IPS-NIHi7 (cell line): Measurements from ENCODE around the gene CEP170B.
"Not testable (repeated sequence)": the region's sequence is repeated elsewhere in the genome, so short reads cannot be mapped to it uniquely, and the experiment has no call there.

Experiments used
- DNase-seq: peaks from one replicate; pipeline ENCODE4 v3.0.0; 2012; ENCODE audit warnings: mixed read lengths; ENCODE audit errors: extremely low spot score

The CEP170B gene

GRCh38 chr14:104931771-104932675 lies 67.0 kb downstream of the CEP170B start:
- DNase-seq: peak; percentile 28

GRCh38 chr14:104932676-104933631 lies 67.9 kb downstream of the CEP170B start:
- DNase-seq: peak; percentile 93

GRCh38 chr14:104933746-104934733 lies 69.0 kb downstream of the CEP170B start:
- DNase-seq: peak; percentile 19

GRCh38 chr14:104935026-104935650 lies 70.1 kb downstream of the CEP170B start:
- no peak for DNase-seq

GRCh38 chr14:104935955-104936354 lies 70.9 kb downstream of the CEP170B start:
- no peak for DNase-seq

- DNase-seq: no peak
Observed at GRCh38 chr14:104936361-104937155, 71.5 kb downstream of the CEP170B start.

- no peak for DNase-seq
Observed at GRCh38 chr14:104937161-104937560, 72.1 kb downstream of the CEP170B start.

GRCh38 chr14:104937694-104938365 lies 72.8 kb downstream of the CEP170B start:
- DNase-seq: no peak

- no peak for DNase-seq
Observed at GRCh38 chr14:104938436-104938835, 73.4 kb downstream of the CEP170B start.

GRCh38 chr14:104938960-104939359 lies 73.9 kb downstream of the CEP170B start:
- no peak for DNase-seq

- no peak for DNase-seq
Observed at GRCh38 chr14:104939666-104940410, 74.8 kb downstream of the CEP170B start.

GRCh38 chr14:104940526-104941150 lies 75.6 kb downstream of the CEP170B start:
- DNase-seq: peak; percentile 69

GRCh38 chr14:104941508-104942365 lies 76.7 kb downstream of the CEP170B start:
- DNase-seq: no peak

GRCh38 chr14:104942586-104942985 lies 77.5 kb downstream of the CEP170B start:
- no peak for DNase-seq

- DNase-seq: not testable (repeated sequence)
Observed at GRCh38 chr14:104943216-104944015, 78.3 kb downstream of the CEP170B start.

- DNase-seq: not testable (repeated sequence)
Observed at GRCh38 chr14:104944016-104944308, 78.9 kb downstream of the CEP170B start.
